Adrenal gland (tissue), 5 donors: ENCODE data around the gene TESPA1.

ENCODE experiments used
- CTCF ChIP-seq, 6 experiments: fragments of 450-650 bp in 4 of 6; fragments of 200-600 bp in 2 of 6; sonication (generic) in 1 of 6; IDR thresholded peaks; 1 replicate in 5 of 6; 2 replicates in 1 of 6; pipeline versions ENCODE4 v1.5.1 to v1.8.0; 2016 to 2021; ENCODE audit warnings: antibody characterized with exemption in 6 of 6, mild to moderate bottlenecking in 2 of 6, moderate library complexity in 1 of 6
- POLR2A ChIP-seq, 2 donors: fragments of 450-650 bp; IDR thresholded peaks; one replicate each; pipeline ENCODE4 v1.6.1; 2017; ENCODE audit warnings: antibody characterized with exemption in 2 of 2, mild to moderate bottlenecking in 2 of 2, moderate library complexity in 1 of 2
- donor health status: DM: no; HTN: no; CAD: no.

DNA sequence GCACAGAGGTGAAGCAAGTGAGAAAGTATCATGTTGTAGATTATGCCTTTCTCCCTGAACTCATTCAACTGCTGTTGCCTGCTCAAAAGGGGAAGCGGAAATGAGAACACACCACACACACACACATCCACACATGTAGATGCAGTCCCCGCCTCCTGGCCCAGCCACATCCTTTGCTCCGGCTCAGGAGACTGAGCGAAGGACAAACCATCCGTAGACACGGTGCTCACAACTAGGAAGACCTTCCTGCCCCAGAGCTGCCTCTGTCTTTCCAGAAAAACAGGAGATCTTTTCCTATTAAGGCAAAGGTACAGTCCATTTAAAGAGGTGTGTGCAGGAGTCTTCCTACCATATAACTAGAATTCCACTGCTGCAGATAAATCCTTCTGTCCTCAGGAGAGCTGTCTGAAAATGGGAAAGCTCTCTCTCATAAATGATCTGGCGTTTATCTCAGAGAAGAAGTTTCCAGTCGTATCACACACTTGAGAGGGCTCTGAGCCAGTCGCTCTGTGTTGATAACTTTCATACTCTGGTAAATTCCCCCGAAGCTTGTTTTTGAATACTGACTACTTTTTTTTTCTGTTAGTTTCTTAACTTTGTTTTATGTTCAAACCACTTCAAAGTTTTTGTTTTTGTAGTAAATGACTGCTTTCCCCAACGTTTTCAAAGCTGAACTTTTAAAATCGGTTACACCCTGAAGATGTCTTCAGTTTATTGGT, at the start of gene TESPA1:
- TF ChIP-seq POLR2A (IDR thresholded peaks at IDR 0.05), result no peak
- no peak for TF ChIP-seq CTCF (IDR thresholded peaks at IDR 0.05)
